ENCODE measurements around the gene UNK.
"Not testable (repeated sequence)": the region's sequence is repeated elsewhere in the genome, so short reads cannot be mapped to it uniquely, and the experiment has no call there.

DNA sequence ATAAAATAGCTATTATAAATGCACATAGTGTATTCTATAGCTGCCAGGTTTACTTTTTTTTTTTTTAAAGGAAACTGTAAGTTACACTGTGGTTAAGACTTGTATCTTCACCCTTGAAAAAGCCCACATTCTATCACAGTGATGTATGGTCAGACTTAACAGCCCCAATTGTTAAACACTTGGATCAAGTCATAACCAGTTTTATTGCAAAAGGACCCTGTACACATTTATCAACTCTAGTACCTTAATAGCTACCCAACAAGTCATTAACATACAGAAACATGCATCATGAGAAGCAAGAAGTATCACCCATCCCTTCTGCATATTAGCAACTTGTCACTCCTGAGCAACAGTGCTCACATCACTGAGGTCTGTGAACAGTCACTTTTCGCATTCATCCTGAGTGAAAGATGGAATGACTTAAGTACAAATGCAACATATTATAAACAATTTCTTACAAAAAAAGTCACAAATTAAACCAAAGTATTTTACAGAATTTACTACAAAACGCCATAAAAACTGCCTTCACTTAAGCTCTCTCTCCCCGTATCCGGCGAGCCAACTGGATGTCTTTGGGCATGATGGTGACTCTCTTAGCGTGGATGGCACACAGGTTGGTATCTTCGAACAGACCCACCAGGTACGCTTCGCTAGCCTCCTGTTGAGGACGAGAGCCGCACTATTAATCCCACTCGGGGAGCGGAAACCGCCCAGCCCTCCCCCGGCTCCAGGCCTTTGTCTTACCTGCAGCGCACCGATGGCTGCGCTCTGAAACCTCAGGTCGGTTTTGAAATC lies 6.3 kb upstream of the UNK start:
- TF ChIP-seq, protein P1, sequence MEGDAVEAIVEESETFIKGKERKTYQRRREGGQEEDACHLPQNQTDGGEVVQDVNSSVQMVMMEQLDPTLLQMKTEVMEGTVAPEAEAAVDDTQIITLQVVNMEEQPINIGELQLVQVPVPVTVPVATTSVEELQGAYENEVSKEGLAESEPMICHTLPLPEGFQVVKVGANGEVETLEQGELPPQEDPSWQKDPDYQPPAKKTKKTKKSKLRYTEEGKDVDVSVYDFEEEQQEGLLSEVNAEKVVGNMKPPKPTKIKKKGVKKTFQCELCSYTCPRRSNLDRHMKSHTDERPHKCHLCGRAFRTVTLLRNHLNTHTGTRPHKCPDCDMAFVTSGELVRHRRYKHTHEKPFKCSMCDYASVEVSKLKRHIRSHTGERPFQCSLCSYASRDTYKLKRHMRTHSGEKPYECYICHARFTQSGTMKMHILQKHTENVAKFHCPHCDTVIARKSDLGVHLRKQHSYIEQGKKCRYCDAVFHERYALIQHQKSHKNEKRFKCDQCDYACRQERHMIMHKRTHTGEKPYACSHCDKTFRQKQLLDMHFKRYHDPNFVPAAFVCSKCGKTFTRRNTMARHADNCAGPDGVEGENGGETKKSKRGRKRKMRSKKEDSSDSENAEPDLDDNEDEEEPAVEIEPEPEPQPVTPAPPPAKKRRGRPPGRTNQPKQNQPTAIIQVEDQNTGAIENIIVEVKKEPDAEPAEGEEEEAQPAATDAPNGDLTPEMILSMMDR (IDR thresholded peaks at IDR 0.05): not testable (repeated sequence)
- not testable (repeated sequence) for TF ChIP-seq POLR2A (IDR thresholded peaks at IDR 0.05)

Measured in upper lobe of left lung (tissue), 4 donors.